ENCODE data around the gene LITAFD. TPM values are rescaled to one million over a fixed set of nuclear protein-coding genes. Genes with fewer than 3 reads are reported as not detected.

LITAFD gene
- total and polyA plus RNA-seq, 10 of the 15 experiments (the other 5 are each of a cell fraction or from before 2014, with no cell fraction given) = not detected

DNA sequence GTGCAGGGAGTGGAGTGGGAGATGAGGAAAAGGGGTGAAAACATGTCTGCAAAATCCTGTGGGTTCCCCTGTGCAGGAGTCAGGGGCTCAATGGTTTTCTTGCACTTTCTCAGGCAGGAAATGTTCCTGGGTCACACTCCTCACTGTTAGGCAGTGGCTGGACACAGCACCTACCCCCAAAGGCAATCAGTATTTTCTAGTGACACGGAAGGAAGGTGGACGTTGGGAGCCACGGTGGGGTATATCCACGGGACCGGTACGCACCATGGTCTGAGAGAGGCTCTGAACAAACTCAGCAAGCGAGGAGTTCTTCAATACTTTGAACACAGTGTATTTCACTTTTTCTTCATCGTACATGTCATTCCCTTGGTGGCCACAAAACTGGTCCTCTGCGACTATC is 20.9 kb downstream of the LITAFD start (continued):
- no peak for TF ChIP-seq BHLHE40 (IDR thresholded peaks at IDR 0.05; ENCODE audit: borderline replicate concordance in 1 of 2, low read depth in 2 of 2, low read length in 1 of 2)
- TF ChIP-seq, protein P1, sequence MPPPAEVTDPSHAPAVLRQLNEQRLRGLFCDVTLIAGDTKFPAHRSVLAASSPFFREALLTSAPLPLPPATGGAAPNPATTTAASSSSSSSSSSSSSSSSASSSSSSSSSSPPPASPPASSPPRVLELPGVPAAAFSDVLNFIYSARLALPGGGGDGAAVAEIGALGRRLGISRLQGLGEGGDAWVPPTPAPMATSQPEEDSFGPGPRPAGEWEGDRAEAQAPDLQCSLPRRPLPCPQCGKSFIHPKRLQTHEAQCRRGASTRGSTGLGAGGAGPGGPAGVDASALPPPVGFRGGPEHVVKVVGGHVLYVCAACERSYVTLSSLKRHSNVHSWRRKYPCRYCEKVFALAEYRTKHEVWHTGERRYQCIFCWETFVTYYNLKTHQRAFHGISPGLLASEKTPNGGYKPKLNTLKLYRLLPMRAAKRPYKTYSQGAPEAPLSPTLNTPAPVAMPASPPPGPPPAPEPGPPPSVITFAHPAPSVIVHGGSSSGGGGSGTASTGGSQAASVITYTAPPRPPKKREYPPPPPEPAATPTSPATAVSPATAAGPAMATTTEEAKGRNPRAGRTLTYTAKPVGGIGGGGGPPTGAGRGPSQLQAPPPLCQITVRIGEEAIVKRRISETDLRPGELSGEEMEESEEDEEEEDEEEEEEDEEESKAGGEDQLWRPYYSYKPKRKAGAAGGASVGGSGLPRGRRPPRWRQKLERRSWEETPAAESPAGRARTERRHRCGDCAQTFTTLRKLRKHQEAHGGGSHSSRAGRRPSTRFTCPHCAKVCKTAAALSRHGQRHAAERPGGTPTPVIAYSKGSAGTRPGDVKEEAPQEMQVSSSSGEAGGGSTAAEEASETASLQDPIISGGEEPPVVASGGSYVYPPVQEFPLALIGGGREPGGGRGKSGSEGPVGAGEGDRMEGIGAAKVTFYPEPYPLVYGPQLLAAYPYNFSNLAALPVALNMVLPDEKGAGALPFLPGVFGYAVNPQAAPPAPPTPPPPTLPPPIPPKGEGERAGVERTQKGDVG (CRISPR knock-in tag; IDR thresholded peaks at IDR 0.05) = no peak

DNA sequence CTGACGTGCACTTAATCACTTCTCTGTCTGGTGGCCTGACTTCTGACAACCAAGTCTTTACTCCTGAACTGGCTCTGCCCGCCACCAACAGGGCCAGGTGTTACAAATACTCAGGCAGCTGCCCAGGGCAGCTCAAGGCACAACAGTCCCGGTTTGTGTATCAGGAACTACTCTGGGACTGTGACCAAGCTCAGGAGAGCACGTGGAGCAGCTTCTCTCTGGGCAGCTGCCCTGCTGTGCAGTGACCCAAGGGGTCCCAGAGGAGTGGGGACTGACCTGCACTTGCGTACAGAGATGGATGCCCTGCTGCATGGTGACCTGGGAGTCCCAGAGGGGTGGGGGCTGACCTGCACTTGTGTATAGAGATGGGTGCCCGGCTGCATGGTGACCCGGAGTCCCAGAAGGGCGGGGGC is 21.9 kb downstream of the LITAFD start:
- H2AFZ ChIP-seq (ENCODE audit: control insufficient read depth, low read depth, low read length) = no peak overlapping the region
- H3K27ac ChIP-seq (ENCODE audit: control insufficient read depth, insufficient read depth) = no peak overlapping the region
- no TSS peak for BruUV-seq (replicated peaks)
- TF ChIP-seq EP300 (IDR thresholded peaks at IDR 0.05; ENCODE audit: borderline replicate concordance in 1 of 2, control insufficient read depth in 1 of 2, low read depth in 2 of 2, low read length in 2 of 2) (no peak), PAX8 (IDR thresholded peaks at IDR 0.05) (no peak), POLR2A (IDR thresholded peaks at IDR 0.05; ENCODE audit: low read depth, low read length) (0 out of 2 replicates have a peak, but pooled peaks have one; percentile 34)
- H4K20me1 ChIP-seq (ENCODE audit: control insufficient read depth, insufficient read depth) = no peaks in the 10 kb centered on the region
- no peaks in the 10 kb centered on the region for H3K27me3 ChIP-seq (replicated peaks in 1 of 2; ENCODE audit: control insufficient read depth in 2 of 2, insufficient read depth in 2 of 2, low read length in 1 of 2)
- no peak overlapping the region for H3K9ac ChIP-seq (ENCODE audit: control insufficient read depth, insufficient read depth, low read length)
- H3K4me2 ChIP-seq (ENCODE audit: control insufficient read depth, insufficient read depth) = no peak overlapping the region
- WGBS (ENCODE audit: insufficient coverage, insufficient replicate concordance, low lambda C conversion rate, missing lambda C conversion rate) = over 99% methylated on average over 8 of the region's 8 CpGs
- no peak for ATAC-seq
- no peaks in the 10 kb centered on the region for H3K79me2 ChIP-seq (ENCODE audit: control insufficient read depth, insufficient read depth, low read length)
- ChIA-PET POLR2A (no interaction called here), SMC1A (ENCODE audit: uncharacterized antibody, unreplicated experiment) (no interaction called here), RAD21 (ENCODE audit: unreplicated experiment) (interaction anchor here (1.4 kb wide), 1 partner anchor 32 kb away, joined by 5 read pairs; no protein-coding TSS in a partner anchor), CTCF (interaction anchor here (0.6 to 4.4 kb wide), 4 partner anchors 11 to 105 kb away, joined by 3 to 20 read pairs (median 4); no protein-coding TSS in a partner anchor)
- DNase-seq (ENCODE audit: low read depth, low spot score) = no peak
- peaks cover 4% of the 10 kb centered on the region; the same call in 1 of the 2 replicates for H3K4me1 ChIP-seq (ENCODE audit: control insufficient read depth, insufficient read depth, low read length)
- H3K4me3 ChIP-seq = no peak overlapping the region
- peaks cover 37 to 76% of the 10 kb centered on the region in 2 experiments for H3K36me3 ChIP-seq (ENCODE audit: control insufficient read depth in 2 of 2, insufficient read depth in 2 of 2, low read length in 1 of 2)
- intact Hi-C loops (cut with micrococcal nuclease; ENCODE audit: unreplicated experiment) = no loop called here
- no peak for FAIRE-seq
- in situ Hi-C loops (cut with MboI) = no loop called here
- H3K9me3 ChIP-seq (replicated peaks; ENCODE audit: control insufficient read depth, insufficient read depth, low read length) = no peaks in the 10 kb centered on the region
